ENCODE data around the gene ZNF385A. TPM values are rescaled to one million over a fixed set of nuclear protein-coding genes. Genes with fewer than 3 reads are reported as not detected.

The ZNF385A gene
- total RNA-seq, 1 experiment from 2014 or later, result 5.9 TPM

DNA sequence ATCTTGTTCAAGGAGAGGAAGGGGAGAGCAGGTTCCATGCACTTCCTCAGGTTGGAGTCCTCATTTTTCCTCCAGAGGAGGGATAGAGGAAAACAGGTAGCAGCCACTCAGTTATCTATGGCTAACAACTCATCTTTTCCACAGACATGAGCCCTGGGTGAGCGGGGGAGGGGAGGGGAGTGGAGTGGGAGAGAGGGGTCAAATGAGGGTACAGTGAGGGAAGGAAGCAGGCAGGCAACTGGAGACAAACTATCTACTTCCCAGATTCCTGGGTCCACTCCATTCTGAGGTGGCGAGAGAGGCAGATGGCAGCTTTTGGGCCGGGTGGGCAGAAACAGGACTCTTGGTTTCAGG lies 2.6 kb upstream of the ZNF385A start:
- ChIA-PET POLR2A (interaction anchor here (0.7 kb wide), 1 partner anchor 42 kb away, joined by 3 read pairs; no protein-coding TSS in a partner anchor), CTCF (no interaction called here)
- Histone ChIP-seq H3K4me1 (ENCODE audit: control insufficient read depth, insufficient read depth, low read length) (no peaks in the 10 kb centered on the region; the same call in none of the 2 replicates), H3K27me3 (ENCODE audit: control insufficient read depth, insufficient read depth, low read length) (no peaks in the 10 kb centered on the region), H3K36me3 (ENCODE audit: control insufficient read depth, insufficient read depth, low read length) (no peaks in the 10 kb centered on the region), H3K9me3 (ENCODE audit: control insufficient read depth, insufficient read depth, low read depth, low read length) (no peaks in the 10 kb centered on the region), H3K27ac (ENCODE audit: low read length) (no peak overlapping the region), H3K4me3 (ENCODE audit: low read depth in 2 of 2, low read length in 2 of 2) (no peak overlapping the region)
- TF ChIP-seq, protein P1, sequence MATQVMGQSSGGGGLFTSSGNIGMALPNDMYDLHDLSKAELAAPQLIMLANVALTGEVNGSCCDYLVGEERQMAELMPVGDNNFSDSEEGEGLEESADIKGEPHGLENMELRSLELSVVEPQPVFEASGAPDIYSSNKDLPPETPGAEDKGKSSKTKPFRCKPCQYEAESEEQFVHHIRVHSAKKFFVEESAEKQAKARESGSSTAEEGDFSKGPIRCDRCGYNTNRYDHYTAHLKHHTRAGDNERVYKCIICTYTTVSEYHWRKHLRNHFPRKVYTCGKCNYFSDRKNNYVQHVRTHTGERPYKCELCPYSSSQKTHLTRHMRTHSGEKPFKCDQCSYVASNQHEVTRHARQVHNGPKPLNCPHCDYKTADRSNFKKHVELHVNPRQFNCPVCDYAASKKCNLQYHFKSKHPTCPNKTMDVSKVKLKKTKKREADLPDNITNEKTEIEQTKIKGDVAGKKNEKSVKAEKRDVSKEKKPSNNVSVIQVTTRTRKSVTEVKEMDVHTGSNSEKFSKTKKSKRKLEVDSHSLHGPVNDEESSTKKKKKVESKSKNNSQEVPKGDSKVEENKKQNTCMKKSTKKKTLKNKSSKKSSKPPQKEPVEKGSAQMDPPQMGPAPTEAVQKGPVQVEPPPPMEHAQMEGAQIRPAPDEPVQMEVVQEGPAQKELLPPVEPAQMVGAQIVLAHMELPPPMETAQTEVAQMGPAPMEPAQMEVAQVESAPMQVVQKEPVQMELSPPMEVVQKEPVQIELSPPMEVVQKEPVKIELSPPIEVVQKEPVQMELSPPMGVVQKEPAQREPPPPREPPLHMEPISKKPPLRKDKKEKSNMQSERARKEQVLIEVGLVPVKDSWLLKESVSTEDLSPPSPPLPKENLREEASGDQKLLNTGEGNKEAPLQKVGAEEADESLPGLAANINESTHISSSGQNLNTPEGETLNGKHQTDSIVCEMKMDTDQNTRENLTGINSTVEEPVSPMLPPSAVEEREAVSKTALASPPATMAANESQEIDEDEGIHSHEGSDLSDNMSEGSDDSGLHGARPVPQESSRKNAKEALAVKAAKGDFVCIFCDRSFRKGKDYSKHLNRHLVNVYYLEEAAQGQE (IDR thresholded peaks at IDR 0.05; ENCODE audit: insufficient read depth in 1 of 2, low read depth in 2 of 2, low read length in 1 of 2), result no peak
- TF ChIP-seq TCF7L2 (IDR thresholded peaks at IDR 0.05; ENCODE audit: low read depth, low read length) (no peak), POLR2AphosphoS5 (IDR thresholded peaks at IDR 0.05; ENCODE audit: low read depth, low read length) (no peak), SIN3A (IDR thresholded peaks at IDR 0.05; ENCODE audit: borderline replicate concordance, insufficient read depth, low read depth, low read length) (no peak)
- TF ChIP-seq, protein P2, sequence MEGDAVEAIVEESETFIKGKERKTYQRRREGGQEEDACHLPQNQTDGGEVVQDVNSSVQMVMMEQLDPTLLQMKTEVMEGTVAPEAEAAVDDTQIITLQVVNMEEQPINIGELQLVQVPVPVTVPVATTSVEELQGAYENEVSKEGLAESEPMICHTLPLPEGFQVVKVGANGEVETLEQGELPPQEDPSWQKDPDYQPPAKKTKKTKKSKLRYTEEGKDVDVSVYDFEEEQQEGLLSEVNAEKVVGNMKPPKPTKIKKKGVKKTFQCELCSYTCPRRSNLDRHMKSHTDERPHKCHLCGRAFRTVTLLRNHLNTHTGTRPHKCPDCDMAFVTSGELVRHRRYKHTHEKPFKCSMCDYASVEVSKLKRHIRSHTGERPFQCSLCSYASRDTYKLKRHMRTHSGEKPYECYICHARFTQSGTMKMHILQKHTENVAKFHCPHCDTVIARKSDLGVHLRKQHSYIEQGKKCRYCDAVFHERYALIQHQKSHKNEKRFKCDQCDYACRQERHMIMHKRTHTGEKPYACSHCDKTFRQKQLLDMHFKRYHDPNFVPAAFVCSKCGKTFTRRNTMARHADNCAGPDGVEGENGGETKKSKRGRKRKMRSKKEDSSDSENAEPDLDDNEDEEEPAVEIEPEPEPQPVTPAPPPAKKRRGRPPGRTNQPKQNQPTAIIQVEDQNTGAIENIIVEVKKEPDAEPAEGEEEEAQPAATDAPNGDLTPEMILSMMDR (IDR thresholded peaks at IDR 0.05), result no peak
- DNase-seq (ENCODE audit: low read depth, low spot score) (no peak), ATAC-seq (no peak)
- no TSS peak for BruUV-seq (replicated peaks)
- in situ Hi-C loops (cut with HindIII; ENCODE audit: low pct_unique_long_range_greater_than_20kb, low sequenced_read_pairs), result no loop called here
- intact Hi-C loops (cut with micrococcal nuclease; ENCODE audit: unreplicated experiment), result no loop called here

DNA sequence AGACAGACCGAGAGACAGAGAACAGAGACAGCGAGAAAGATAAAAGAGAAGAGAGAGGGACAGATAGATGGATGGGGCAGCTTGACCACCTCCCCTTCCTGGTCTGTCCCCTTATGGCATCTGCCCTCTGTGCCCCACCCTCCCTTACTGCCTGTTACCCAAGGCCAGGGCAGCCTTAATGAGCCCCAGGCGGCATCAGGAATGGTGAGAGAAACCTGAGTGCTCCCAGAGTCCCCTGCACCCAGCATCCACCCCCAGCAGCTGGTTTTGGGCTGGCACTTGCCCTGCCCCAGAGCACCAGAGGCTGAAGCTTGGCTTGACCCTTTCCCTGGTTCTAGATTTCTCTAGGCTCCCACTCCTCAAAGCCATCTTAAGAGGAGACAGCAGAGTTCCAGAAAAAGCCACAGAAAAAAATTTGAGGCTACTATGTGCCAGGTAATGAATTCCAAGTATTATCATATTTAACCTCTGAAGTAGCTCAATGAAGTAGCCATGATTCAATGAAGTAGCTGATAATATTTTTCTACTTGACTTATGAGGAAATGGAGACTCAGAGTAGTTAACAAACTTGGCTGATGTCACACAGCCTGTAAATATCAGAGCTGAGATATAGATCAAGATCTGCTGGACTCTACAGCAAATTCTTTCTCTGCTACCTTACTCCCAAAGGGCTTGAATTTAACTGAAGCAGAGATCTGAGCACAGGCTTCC lies 2.0 kb upstream of the ZNF385A start:
- BruUV-seq (replicated peaks), result no TSS peak
- in situ Hi-C loops (cut with HindIII; ENCODE audit: low pct_unique_long_range_greater_than_20kb, low sequenced_read_pairs), result no loop called here
- H3K9me3 ChIP-seq (ENCODE audit: control insufficient read depth, insufficient read depth, low read depth, low read length), result no peaks in the 10 kb centered on the region
- ChIA-PET POLR2A (no interaction called here), CTCF (interaction anchor here (0.7 kb wide), 1 partner anchor 16 kb away, joined by 3 read pairs; no protein-coding TSS in a partner anchor)
- ATAC-seq (no peak), DNase-seq (ENCODE audit: low read depth, low spot score) (no peak)
- H3K27me3 ChIP-seq (ENCODE audit: control insufficient read depth, insufficient read depth, low read length), result no peaks in the 10 kb centered on the region
- TF ChIP-seq TCF7L2 (IDR thresholded peaks at IDR 0.05; ENCODE audit: low read depth, low read length) (no peak), POLR2AphosphoS5 (IDR thresholded peaks at IDR 0.05; ENCODE audit: low read depth, low read length) (no peak), SIN3A (IDR thresholded peaks at IDR 0.05; ENCODE audit: borderline replicate concordance, insufficient read depth, low read depth, low read length) (no peak)
- TF ChIP-seq, protein P2 (IDR thresholded peaks at IDR 0.05), result no peak
- TF ChIP-seq, protein P1 (IDR thresholded peaks at IDR 0.05; ENCODE audit: insufficient read depth in 1 of 2, low read depth in 2 of 2, low read length in 1 of 2), result no peak
- intact Hi-C loops (cut with micrococcal nuclease; ENCODE audit: unreplicated experiment), result no loop called here
- H3K27ac ChIP-seq (ENCODE audit: low read length), result no peak overlapping the region
- H3K4me3 ChIP-seq (ENCODE audit: low read depth in 2 of 2, low read length in 2 of 2), result no peak overlapping the region
- H3K4me1 ChIP-seq (ENCODE audit: control insufficient read depth, insufficient read depth, low read length), result no peaks in the 10 kb centered on the region; the same call in none of the 2 replicates
- H3K36me3 ChIP-seq (ENCODE audit: control insufficient read depth, insufficient read depth, low read length), result no peaks in the 10 kb centered on the region

Data from Panc1 (cell line).